ENCODE results near the gene ERICH6. TPM values are rescaled to one million over a fixed set of nuclear protein-coding genes. Genes with fewer than 3 reads are reported as not detected.

ERICH6 gene
- total and polyA plus RNA-seq, 2 donors from 2014 or later: 0.19 TPM; not detected in 1

- Histone ChIP-seq H3K9ac (ENCODE audit: low read length in 3 of 3) (no peak overlapping the region), H3K4me1 (ENCODE audit: control insufficient read depth in 2 of 3, insufficient read depth in 2 of 3, low read depth in 1 of 3, low read length in 3 of 3) (no peaks in the 10 kb centered on the region), H3K36me3 (ENCODE audit: control insufficient read depth in 2 of 3, insufficient read depth in 3 of 3, low read length in 3 of 3) (no peaks in the 10 kb centered on the region), H3K27me3 (ENCODE audit: control insufficient read depth, insufficient read depth, low read length) (no peaks in the 10 kb centered on the region), H3K9me3 (ENCODE audit: control insufficient read depth in 2 of 3, insufficient read depth in 1 of 3, low read length in 3 of 3) (no peaks in the 10 kb centered on the region), H3K4me3 (ENCODE audit: low read length in 3 of 3) (no peak overlapping the region), H3K27ac (ENCODE audit: low read depth in 2 of 2, low read length in 2 of 2) (no peak overlapping the region)
- intact Hi-C loops (cut with DNase I): no loop called here
- no peak for FAIRE-seq
- no peak for TF ChIP-seq CTCF (IDR thresholded peaks at IDR 0.05; ENCODE audit: borderline replicate concordance, extremely low read depth, insufficient read depth)
- DNase-seq: no peak
These were observed 21.4 kb downstream of the ERICH6 start for GRCh38 chr3:150682279-150682678.

- no peaks in the 10 kb centered on the region for H3K27me3 ChIP-seq (ENCODE audit: control insufficient read depth, insufficient read depth, low read length)
- no peaks in the 10 kb centered on the region for H3K36me3 ChIP-seq (ENCODE audit: control insufficient read depth in 2 of 3, insufficient read depth in 3 of 3, low read length in 3 of 3)
- H3K9me3 ChIP-seq (ENCODE audit: control insufficient read depth in 2 of 3, insufficient read depth in 1 of 3, low read length in 3 of 3): no peaks in the 10 kb centered on the region
- FAIRE-seq: no peak
- H3K9ac ChIP-seq (ENCODE audit: low read length in 3 of 3): no peak overlapping the region
- no peak for TF ChIP-seq CTCF (IDR thresholded peaks at IDR 0.05; ENCODE audit: borderline replicate concordance, extremely low read depth, insufficient read depth)
- no peaks in the 10 kb centered on the region for H3K4me1 ChIP-seq (ENCODE audit: control insufficient read depth in 2 of 3, insufficient read depth in 2 of 3, low read depth in 1 of 3, low read length in 3 of 3)
- no peak for DNase-seq
- H3K27ac ChIP-seq (ENCODE audit: low read depth in 2 of 2, low read length in 2 of 2): no peak overlapping the region
- H3K4me3 ChIP-seq (ENCODE audit: low read length in 3 of 3): no peak overlapping the region
- intact Hi-C loops (cut with DNase I): no loop called here
These were observed 22.7 kb downstream of the ERICH6 start for GRCh38 chr3:150681057-150681456.

- no peak overlapping the region for H3K27ac ChIP-seq (ENCODE audit: low read depth in 2 of 2, low read length in 2 of 2)
- DNase-seq: no peak
- TF ChIP-seq CTCF (IDR thresholded peaks at IDR 0.05; ENCODE audit: borderline replicate concordance, extremely low read depth, insufficient read depth): no peak
- intact Hi-C loops (cut with DNase I): no loop called here
- H3K4me3 ChIP-seq (ENCODE audit: low read length in 3 of 3): no peak overlapping the region
- H3K9me3 ChIP-seq (ENCODE audit: control insufficient read depth in 2 of 3, insufficient read depth in 1 of 3, low read length in 3 of 3): peaks cover 0 to 2% (median 0%) of the 10 kb centered on the region in 3 donors
- H3K27me3 ChIP-seq (ENCODE audit: control insufficient read depth, insufficient read depth, low read length): no peaks in the 10 kb centered on the region
- H3K4me1 ChIP-seq (ENCODE audit: control insufficient read depth in 2 of 3, insufficient read depth in 2 of 3, low read depth in 1 of 3, low read length in 3 of 3): no peaks in the 10 kb centered on the region
- H3K36me3 ChIP-seq (ENCODE audit: control insufficient read depth in 2 of 3, insufficient read depth in 3 of 3, low read length in 3 of 3): no peaks in the 10 kb centered on the region
- FAIRE-seq: no peak
- no peak overlapping the region for H3K9ac ChIP-seq (ENCODE audit: low read length in 3 of 3)
These were observed 23.2 kb downstream of the ERICH6 start for GRCh38 chr3:150680562-150680961.

- Histone ChIP-seq H3K27me3 (ENCODE audit: control insufficient read depth, insufficient read depth, low read length) (no peaks in the 10 kb centered on the region), H3K4me3 (ENCODE audit: low read length in 3 of 3) (no peak overlapping the region), H3K9ac (ENCODE audit: low read length in 3 of 3) (no peak overlapping the region), H3K36me3 (ENCODE audit: control insufficient read depth in 2 of 3, insufficient read depth in 3 of 3, low read length in 3 of 3) (no peaks in the 10 kb centered on the region), H3K4me1 (ENCODE audit: control insufficient read depth in 2 of 3, insufficient read depth in 2 of 3, low read depth in 1 of 3, low read length in 3 of 3) (no peaks in the 10 kb centered on the region), H3K9me3 (ENCODE audit: control insufficient read depth in 2 of 3, insufficient read depth in 1 of 3, low read length in 3 of 3) (peaks cover 0 to 7% (median 0%) of the 10 kb centered on the region in 3 donors), H3K27ac (ENCODE audit: low read depth in 2 of 2, low read length in 2 of 2) (no peak overlapping the region)
- intact Hi-C loops (cut with DNase I): no loop called here
- DNase-seq (no peak), FAIRE-seq (no peak)
- TF ChIP-seq CTCF (IDR thresholded peaks at IDR 0.05; ENCODE audit: borderline replicate concordance, extremely low read depth, insufficient read depth): no peak
These were observed 28.1 kb downstream of the ERICH6 start for GRCh38 chr3:150675587-150675986.

Measured in kidney (tissue), 14 donors.